Measurements from ENCODE around the gene EGR4. TPM values are rescaled to one million over a fixed set of nuclear protein-coding genes. Genes with fewer than 3 reads are reported as not detected.

Gene EGR4
- polyA plus RNA-seq, 1 of the 3 experiments (the other 2 are of a cell fraction), result 0.02 TPM

DNA sequence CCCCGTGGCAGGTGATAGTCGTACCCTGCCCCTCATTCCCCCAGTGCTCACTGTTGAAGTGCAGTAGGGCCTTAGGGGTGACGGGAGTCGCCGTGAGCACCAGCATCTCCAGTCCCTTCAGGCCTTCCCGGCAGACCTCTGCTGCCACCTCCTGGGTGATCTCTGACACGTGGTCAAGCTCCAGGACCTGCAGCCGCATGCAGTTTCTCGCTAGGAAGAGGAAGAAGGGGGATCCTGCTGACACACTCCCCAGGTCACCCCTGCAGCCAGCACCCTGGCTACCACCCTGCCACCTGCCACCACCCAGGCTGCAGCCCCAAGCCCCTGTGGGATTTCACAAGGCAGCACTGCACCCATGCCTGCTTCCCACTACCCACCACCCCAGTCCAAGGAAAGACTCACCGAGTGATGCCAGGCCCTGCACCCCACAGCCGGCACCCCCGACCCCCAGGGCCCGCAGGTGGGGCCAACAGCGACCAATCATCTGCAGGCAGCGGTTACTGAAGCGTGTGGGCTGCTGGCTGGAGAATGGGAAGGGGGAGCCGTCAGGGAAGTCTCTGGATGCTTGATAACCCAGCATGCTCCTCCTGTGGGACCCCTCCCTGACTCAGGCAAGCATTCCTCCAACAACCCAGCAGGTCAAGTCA is 32.9 kb downstream of the EGR4 start:
- no peaks in the 10 kb centered on the region for H3K9me2 ChIP-seq
- H3K4me2 ChIP-seq, result no peak overlapping the region
- TF ChIP-seq, protein P1, sequence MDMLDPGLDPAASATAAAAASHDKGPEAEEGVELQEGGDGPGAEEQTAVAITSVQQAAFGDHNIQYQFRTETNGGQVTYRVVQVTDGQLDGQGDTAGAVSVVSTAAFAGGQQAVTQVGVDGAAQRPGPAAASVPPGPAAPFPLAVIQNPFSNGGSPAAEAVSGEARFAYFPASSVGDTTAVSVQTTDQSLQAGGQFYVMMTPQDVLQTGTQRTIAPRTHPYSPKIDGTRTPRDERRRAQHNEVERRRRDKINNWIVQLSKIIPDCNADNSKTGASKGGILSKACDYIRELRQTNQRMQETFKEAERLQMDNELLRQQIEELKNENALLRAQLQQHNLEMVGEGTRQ (IDR thresholded peaks at IDR 0.05; ENCODE audit: borderline replicate concordance, low read depth, low read length), result no peak
- TF ChIP-seq TCF12 (IDR thresholded peaks at IDR 0.05) (no peak), POLR2AphosphoS5 (IDR thresholded peaks at IDR 0.05; ENCODE audit: low read depth, low read length) (no peak), RAD21 (IDR thresholded peaks at IDR 0.05; ENCODE audit: low read length) (peak; percentile 65), EP300 (IDR thresholded peaks at IDR 0.05; ENCODE audit: borderline replicate concordance in 1 of 2, low read depth in 1 of 2, low read length in 1 of 2) (no peak), TEAD4 (IDR thresholded peaks at IDR 0.05; ENCODE audit: borderline replicate concordance, insufficient read depth) (no peak), YY1 (IDR thresholded peaks at IDR 0.05; ENCODE audit: low read depth) (no peak), JUND (IDR thresholded peaks at IDR 0.05) (no peak), GABPA (IDR thresholded peaks at IDR 0.05; ENCODE audit: low read depth) (no peak), FOSL2 (IDR thresholded peaks at IDR 0.05; ENCODE audit: borderline replicate concordance, low read depth) (no peak), SIN3A (IDR thresholded peaks at IDR 0.05; ENCODE audit: borderline replicate concordance, low read depth, low read length) (no peak), RFX5 (IDR thresholded peaks at IDR 0.05; ENCODE audit: low read length) (no peak), FOXM1 (IDR thresholded peaks at IDR 0.05; ENCODE audit: low read depth) (no peak), SMC3 (IDR thresholded peaks at IDR 0.05; ENCODE audit: low read depth, low read length) (peak; percentile 20; the same call in 1 of the 2 replicates), NFIC (IDR thresholded peaks at IDR 0.05; ENCODE audit: borderline replicate concordance) (no peak), FOXJ3 (CRISPR knock-in tag; IDR thresholded peaks at IDR 0.05) (no peak), RXRA (IDR thresholded peaks at IDR 0.05; ENCODE audit: borderline replicate concordance, low read depth) (no peak), EZH2phosphoT487 (IDR thresholded peaks at IDR 0.05; ENCODE audit: borderline replicate concordance, low read depth) (no peak)
- TF ChIP-seq, protein P2, sequence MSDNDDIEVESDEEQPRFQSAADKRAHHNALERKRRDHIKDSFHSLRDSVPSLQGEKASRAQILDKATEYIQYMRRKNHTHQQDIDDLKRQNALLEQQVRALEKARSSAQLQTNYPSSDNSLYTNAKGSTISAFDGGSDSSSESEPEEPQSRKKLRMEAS (IDR thresholded peaks at IDR 0.05; ENCODE audit: low read depth), result peak; percentile 67; the same call in 1 of the 2 replicates
- TF ChIP-seq, protein P3, sequence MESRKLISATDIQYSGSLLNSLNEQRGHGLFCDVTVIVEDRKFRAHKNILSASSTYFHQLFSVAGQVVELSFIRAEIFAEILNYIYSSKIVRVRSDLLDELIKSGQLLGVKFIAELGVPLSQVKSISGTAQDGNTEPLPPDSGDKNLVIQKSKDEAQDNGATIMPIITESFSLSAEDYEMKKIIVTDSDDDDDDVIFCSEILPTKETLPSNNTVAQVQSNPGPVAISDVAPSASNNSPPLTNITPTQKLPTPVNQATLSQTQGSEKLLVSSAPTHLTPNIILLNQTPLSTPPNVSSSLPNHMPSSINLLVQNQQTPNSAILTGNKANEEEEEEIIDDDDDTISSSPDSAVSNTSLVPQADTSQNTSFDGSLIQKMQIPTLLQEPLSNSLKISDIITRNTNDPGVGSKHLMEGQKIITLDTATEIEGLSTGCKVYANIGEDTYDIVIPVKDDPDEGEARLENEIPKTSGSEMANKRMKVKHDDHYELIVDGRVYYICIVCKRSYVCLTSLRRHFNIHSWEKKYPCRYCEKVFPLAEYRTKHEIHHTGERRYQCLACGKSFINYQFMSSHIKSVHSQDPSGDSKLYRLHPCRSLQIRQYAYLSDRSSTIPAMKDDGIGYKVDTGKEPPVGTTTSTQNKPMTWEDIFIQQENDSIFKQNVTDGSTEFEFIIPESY (IDR thresholded peaks at IDR 0.05; ENCODE audit: borderline replicate concordance, low read depth), result no peak
- TF ChIP-seq, protein P4, sequence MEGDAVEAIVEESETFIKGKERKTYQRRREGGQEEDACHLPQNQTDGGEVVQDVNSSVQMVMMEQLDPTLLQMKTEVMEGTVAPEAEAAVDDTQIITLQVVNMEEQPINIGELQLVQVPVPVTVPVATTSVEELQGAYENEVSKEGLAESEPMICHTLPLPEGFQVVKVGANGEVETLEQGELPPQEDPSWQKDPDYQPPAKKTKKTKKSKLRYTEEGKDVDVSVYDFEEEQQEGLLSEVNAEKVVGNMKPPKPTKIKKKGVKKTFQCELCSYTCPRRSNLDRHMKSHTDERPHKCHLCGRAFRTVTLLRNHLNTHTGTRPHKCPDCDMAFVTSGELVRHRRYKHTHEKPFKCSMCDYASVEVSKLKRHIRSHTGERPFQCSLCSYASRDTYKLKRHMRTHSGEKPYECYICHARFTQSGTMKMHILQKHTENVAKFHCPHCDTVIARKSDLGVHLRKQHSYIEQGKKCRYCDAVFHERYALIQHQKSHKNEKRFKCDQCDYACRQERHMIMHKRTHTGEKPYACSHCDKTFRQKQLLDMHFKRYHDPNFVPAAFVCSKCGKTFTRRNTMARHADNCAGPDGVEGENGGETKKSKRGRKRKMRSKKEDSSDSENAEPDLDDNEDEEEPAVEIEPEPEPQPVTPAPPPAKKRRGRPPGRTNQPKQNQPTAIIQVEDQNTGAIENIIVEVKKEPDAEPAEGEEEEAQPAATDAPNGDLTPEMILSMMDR (IDR thresholded peaks at IDR 0.05), result peak; percentile 52
- TF ChIP-seq, protein P5, sequence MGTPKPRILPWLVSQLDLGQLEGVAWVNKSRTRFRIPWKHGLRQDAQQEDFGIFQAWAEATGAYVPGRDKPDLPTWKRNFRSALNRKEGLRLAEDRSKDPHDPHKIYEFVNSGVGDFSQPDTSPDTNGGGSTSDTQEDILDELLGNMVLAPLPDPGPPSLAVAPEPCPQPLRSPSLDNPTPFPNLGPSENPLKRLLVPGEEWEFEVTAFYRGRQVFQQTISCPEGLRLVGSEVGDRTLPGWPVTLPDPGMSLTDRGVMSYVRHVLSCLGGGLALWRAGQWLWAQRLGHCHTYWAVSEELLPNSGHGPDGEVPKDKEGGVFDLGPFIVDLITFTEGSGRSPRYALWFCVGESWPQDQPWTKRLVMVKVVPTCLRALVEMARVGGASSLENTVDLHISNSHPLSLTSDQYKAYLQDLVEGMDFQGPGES (IDR thresholded peaks at IDR 0.05; ENCODE audit: low read depth, low read length), result no peak
- TF ChIP-seq, protein P6, sequence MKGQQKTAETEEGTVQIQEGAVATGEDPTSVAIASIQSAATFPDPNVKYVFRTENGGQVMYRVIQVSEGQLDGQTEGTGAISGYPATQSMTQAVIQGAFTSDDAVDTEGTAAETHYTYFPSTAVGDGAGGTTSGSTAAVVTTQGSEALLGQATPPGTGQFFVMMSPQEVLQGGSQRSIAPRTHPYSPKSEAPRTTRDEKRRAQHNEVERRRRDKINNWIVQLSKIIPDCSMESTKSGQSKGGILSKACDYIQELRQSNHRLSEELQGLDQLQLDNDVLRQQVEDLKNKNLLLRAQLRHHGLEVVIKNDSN (IDR thresholded peaks at IDR 0.05; ENCODE audit: borderline replicate concordance, low read depth), result peak; percentile 25; the same call in 1 of the 2 replicates
- H3K27me3 ChIP-seq (ENCODE audit: insufficient read depth), result no peaks in the 10 kb centered on the region
- no peaks in the 10 kb centered on the region for H4K20me1 ChIP-seq (ENCODE audit: insufficient read depth)
- no peak overlapping the region for H3K9ac ChIP-seq
- WGBS (ENCODE audit: low lambda C conversion rate), result 45% methylated on average over 5 of the region's 17 CpGs
- no peaks in the 10 kb centered on the region for H3K4me1 ChIP-seq (ENCODE audit: control insufficient read depth in 1 of 2, insufficient read depth in 2 of 2, low read depth in 1 of 2, low read length in 1 of 2)
- CTCF ChIA-PET, result interaction anchor here (0.6 to 2.1 kb wide), 5 partner anchors 14 to 50 kb away, joined by 3 to 9 read pairs (median 6); partner anchors contain the start of gene PRADC1
- no peaks in the 10 kb centered on the region for H3K9me3 ChIP-seq
- H3K79me2 ChIP-seq (ENCODE audit: insufficient read depth), result no peaks in the 10 kb centered on the region
- POLR2A ChIA-PET, result no interaction called here
- peaks cover 0 to under 1% of the 10 kb centered on the region in 2 experiments for H3K36me3 ChIP-seq (replicated peaks in 1 of 2; ENCODE audit: control insufficient read depth in 1 of 2, insufficient read depth in 2 of 2, low read length in 1 of 2)
- no peak overlapping the region for H2AFZ ChIP-seq (ENCODE audit: low read depth)
- H3K27ac ChIP-seq (ENCODE audit: low read depth in 2 of 2, low read length in 1 of 2), result no peak overlapping the region
- no peaks in the 10 kb centered on the region for H3F3A ChIP-seq (replicated peaks; ENCODE audit: insufficient read depth)
- no peak overlapping the region for H3K4me3 ChIP-seq (ENCODE audit: low read depth in 2 of 2, low read length in 1 of 2)
- peak; percentile 74 for DNase-seq
